ENCODE data around the gene KCNE4. TPM values are rescaled to one million over a fixed set of nuclear protein-coding genes. Genes with fewer than 3 reads are reported as not detected.

KCNE4 gene
- total and polyA plus RNA-seq, 2 donors (not counting 1 experiment from before 2014, with no cell fraction given), result not detected

Other genes starting within 250 kb of the KCNE4 start
- 35.9 and 46.0 TPM in 2 replicates for gene ACSL3, start 191.2 kb upstream of the KCNE4 start, total RNA-seq
- 6.7 and 14.8 TPM in 2 replicates for gene ACSL3, start 191.2 kb upstream of the KCNE4 start, polyA plus RNA-seq